T-helper 1 cell treated with Interleukin-12 subunit alpha and Interleukin-12 subunit beta and Interleukin-4 antibody, amounts not matched to agents 30 μg/mL and 1 μg/mL, for 36 hours (primary cell): ENCODE results near the gene COL4A4.

Experiments
- H3K27ac Mint-ChIP-seq: one replicate; pipeline ENCODE4 v1.8.0; 2021; ENCODE audit warnings: mild to moderate bottlenecking, mixed read lengths
- H3K27me3 Mint-ChIP-seq: one replicate; pipeline ENCODE4 v1.8.0; 2021; ENCODE audit warnings: low read depth, mixed read lengths
- H3K36me3 Mint-ChIP-seq: one replicate; pipeline ENCODE4 v1.8.0; 2021; ENCODE audit warnings: low read depth, mixed read lengths
- H3K4me1 Mint-ChIP-seq: one replicate; pipeline ENCODE4 v1.8.0; 2021; ENCODE audit warnings: low read depth, mixed read lengths
- H3K4me3 Mint-ChIP-seq: one replicate; pipeline ENCODE4 v1.8.0; 2021; ENCODE audit warnings: mild to moderate bottlenecking, moderate library complexity, mixed read lengths
- H3K9me3 Mint-ChIP-seq: one replicate; pipeline ENCODE4 v1.8.0; 2021; ENCODE audit warnings: mixed read lengths

The COL4A4 gene

DNA sequence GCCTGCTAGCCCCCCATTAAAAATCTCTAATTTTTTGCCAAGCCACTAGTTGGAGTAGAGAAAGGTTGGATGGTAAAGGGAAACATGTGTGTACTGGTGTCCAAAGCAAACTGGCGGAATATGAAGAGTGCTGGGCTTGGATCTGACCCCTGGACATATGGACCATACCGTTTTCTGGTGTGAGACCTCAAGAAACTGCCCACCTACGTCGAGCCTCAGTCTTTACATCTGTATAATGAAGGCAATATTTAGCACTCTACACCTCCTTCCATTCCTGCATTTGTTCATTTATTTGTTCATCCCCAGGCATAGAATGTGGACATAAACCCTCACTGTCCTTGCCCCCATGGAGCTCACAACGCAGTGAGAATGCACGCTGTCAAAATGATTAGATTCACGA lies 185.7 kb downstream of the COL4A4 start:
- Mint-ChIP-seq H3K4me3 (no peak overlapping the region), H3K27ac (no peak overlapping the region), H3K9me3 (no peaks in the 10 kb centered on the region), H3K27me3 (no peaks in the 10 kb centered on the region), H3K4me1 (peaks cover 13% of the 10 kb centered on the region), H3K36me3 (peaks cover 10% of the 10 kb centered on the region)

DNA sequence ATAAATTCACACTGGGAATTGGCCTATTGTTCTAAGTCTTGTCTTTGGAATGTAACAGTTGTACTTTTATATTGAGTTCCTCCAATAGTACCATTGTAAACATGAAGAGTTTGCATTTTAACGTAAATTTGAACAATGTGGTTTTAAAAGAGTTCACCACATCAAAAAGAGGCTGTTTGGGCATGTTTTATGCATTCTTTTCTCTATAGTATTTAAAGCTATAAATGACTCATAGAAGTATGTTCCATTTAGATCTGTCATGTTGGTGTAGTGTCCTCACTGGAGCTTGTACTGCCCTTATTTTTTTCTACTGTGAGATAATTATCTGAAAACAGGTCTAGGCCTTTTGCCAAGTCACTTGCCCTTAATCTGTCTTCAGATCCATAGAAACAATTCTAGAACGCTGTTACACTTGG lies 186.2 kb downstream of the COL4A4 start:
- Mint-ChIP-seq H3K27ac (no peak overlapping the region), H3K36me3 (peaks cover 10% of the 10 kb centered on the region), H3K4me1 (peaks cover 14% of the 10 kb centered on the region)

DNA sequence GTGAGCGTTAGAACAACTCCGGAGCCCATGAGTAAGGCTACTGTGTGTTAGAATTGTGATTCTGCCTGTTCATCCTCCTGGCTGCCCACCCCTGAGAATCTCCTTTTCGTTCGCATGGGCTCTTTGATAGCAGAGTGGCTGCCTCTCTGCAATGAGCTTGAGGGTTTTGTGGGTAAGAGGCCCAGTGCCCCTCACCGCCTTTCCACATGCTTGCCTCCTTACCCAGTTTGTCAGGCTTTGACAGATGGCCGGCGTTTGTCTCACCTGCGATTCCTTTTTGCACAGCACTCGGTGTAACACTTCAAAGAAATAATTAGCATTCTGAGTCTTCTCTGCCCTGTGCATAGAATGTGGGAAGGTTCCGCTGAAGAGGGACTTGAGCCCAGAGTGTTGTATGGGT lies 190.2 kb downstream of the COL4A4 start:
- no peak overlapping the region for H3K27ac Mint-ChIP-seq
- H3K27me3 Mint-ChIP-seq, result no peaks in the 10 kb centered on the region

More for the DNA sequence above, 186.2 kb downstream of the COL4A4 start:
- Mint-ChIP-seq H3K9me3 (no peaks in the 10 kb centered on the region), H3K4me3 (no peak overlapping the region), H3K27me3 (no peaks in the 10 kb centered on the region)

DNA sequence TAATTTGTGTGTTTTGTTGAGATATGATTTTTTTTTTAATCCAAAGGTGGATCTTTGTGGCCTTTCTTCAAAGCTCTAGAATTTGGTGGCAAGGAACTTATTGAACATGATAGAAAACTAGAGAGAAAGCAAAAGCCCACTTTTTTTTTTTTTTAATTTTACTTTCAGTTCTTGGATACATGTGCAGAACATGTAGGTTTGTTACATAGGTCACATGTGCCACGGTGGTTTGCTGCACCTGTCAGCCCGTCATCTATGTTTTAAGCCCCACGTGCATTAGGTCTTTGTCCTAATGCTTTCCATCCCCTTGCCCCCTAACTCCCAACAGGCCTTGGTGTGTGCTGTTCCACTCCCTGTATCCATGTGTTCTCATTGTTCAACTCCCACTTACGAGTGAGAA lies 192.2 kb downstream of the COL4A4 start:
- Mint-ChIP-seq H3K27me3 (no peaks in the 10 kb centered on the region), H3K9me3 (peaks cover 4% of the 10 kb centered on the region), H3K36me3 (peaks cover 11% of the 10 kb centered on the region), H3K4me3 (peak overlapping the region; percentile 59), H3K27ac (peak overlapping the region; percentile 70), H3K4me1 (peaks cover 26% of the 10 kb centered on the region)

More for the DNA sequence above, 190.2 kb downstream of the COL4A4 start:
- peaks cover 11% of the 10 kb centered on the region for H3K36me3 Mint-ChIP-seq
- peaks cover 4% of the 10 kb centered on the region for H3K9me3 Mint-ChIP-seq
- no peak overlapping the region for H3K4me3 Mint-ChIP-seq
- H3K4me1 Mint-ChIP-seq, result peaks cover 30% of the 10 kb centered on the region

DNA sequence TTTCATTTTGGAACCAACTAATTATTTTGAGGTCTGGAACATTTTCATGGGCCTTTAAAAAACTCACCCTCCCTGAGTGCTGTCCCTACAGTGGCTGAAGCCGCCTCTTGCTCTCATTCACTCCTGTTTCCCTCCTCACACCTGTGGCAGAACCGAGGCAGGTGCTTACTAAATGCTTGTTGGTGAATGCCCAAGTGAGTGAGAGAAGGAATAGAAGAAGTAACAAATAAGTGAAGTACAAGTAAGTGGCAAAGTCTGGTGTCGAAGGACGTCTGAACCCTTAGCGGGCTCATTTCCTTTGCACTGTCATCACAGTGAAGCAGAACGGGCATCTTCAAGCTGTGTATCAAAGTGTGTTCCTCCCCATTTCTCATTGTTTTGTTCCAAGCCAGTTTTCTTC lies 192.9 kb downstream of the COL4A4 start:
- Mint-ChIP-seq H3K27ac (peak overlapping the region; percentile 70), H3K27me3 (no peaks in the 10 kb centered on the region), H3K4me1 (peaks cover 26% of the 10 kb centered on the region), H3K36me3 (peaks cover 11% of the 10 kb centered on the region), H3K4me3 (peak overlapping the region; percentile 45), H3K9me3 (peaks cover 4% of the 10 kb centered on the region)

DNA sequence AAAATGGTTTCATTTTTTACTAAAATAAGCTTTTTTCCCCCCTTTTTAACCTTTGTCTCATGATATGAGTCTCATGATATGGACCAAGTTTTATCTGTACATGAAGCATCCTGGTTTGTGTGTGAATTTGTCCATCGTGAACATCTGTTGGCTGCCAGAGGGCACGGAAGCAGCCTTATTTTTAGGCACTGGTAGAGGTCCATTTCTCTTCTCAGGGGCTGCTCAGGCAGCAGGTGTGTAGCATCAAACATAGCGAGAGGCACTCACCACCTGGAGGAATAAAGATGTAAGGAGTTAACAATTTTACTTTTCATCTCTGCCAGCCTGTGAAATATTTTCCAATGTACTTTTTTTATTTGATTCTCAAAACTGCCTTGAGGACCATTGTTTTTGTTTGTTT lies 193.6 kb downstream of the COL4A4 start:
- H3K4me3 Mint-ChIP-seq, result peak overlapping the region; percentile 45
- H3K36me3 Mint-ChIP-seq, result peaks cover 11% of the 10 kb centered on the region
- peaks cover 26% of the 10 kb centered on the region for H3K4me1 Mint-ChIP-seq

DNA sequence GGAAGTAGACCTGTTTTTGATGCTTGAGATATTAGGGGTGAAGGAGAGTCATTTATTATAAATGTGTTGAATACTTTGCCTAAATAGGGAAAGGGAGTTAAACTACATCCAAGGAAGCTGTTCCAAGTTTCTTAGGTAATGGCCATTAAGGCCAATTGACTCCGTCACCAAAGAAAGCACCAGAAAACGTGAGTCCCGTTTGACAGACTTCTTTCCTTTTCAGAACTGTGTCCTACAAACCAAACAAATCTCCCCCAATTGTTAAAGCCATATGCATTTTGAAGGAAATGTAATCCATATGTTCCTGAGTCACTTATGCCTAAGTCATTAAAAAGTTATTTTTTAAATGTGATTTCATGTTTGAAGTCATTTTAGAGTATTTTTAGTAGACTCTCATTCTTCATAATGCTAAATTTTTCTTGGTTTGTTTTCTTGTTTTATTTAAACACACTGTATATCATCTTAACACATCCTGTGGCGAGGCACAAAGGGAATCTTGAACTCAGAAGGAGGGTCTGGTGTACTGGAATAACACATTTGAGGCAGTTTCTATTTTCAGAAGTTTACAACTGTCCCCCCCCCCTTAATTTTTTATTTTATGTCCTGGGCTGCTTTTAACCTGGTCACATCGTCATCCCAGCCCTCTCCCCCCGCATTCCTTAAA lies 194.5 kb downstream of the COL4A4 start:
- peaks cover 8% of the 10 kb centered on the region for H3K36me3 Mint-ChIP-seq
- peaks cover 4% of the 10 kb centered on the region for H3K9me3 Mint-ChIP-seq
- H3K27ac Mint-ChIP-seq, result no peak overlapping the region
- H3K4me1 Mint-ChIP-seq, result peaks cover 26% of the 10 kb centered on the region
- no peaks in the 10 kb centered on the region for H3K27me3 Mint-ChIP-seq
- H3K4me3 Mint-ChIP-seq, result no peak overlapping the region

More for the DNA sequence above, 193.6 kb downstream of the COL4A4 start:
- H3K27ac Mint-ChIP-seq, result peak overlapping the region; percentile 70
- H3K9me3 Mint-ChIP-seq, result peaks cover 4% of the 10 kb centered on the region
- H3K27me3 Mint-ChIP-seq, result no peaks in the 10 kb centered on the region

DNA sequence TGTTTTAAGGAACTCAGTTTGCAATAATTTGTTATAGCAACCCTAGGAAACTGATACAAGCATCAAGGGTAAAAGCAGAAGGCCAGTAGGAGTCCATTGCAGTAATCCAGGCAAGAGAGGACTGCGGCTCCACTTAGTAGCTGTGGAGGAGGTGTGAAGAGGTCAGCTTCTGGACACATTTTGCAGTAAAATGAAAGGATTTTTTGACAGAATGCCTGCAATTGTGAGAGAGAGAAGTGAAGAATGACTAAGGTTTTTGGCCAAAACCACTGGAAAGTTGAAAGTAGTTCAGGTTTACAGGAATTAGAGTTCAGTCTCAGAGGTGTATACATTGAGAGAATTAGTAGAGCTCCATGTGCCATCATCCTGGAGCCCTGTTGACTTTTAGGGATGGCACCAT lies 198.6 kb downstream of the COL4A4 start:
- Mint-ChIP-seq H3K4me1 (peaks cover 8% of the 10 kb centered on the region), H3K27ac (no peak overlapping the region), H3K4me3 (no peak overlapping the region), H3K36me3 (no peaks in the 10 kb centered on the region), H3K27me3 (no peaks in the 10 kb centered on the region), H3K9me3 (no peaks in the 10 kb centered on the region)

DNA sequence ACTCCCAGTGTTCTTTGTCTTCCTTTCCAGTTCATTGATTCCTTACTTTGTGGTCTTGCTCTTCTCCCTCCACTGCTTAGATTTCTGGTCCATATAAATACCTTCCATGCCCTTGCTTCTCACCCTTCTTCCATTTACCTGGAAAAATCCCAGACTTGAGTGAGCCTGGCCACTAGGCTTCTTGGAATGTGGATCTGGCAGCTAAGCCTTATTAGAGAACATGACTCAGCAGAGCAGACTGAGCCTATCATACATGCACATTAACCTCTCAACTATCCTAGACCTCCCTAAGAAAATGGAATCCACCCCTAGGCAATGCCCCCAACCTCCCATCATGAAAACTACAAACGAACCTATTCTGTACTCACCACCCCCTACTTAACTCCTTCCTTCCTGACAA lies 200.5 kb downstream of the COL4A4 start:
- Mint-ChIP-seq H3K4me3 (no peak overlapping the region), H3K27ac (no peak overlapping the region), H3K4me1 (no peaks in the 10 kb centered on the region), H3K27me3 (no peaks in the 10 kb centered on the region), H3K36me3 (peaks cover 2% of the 10 kb centered on the region), H3K9me3 (peaks cover 4% of the 10 kb centered on the region)

DNA sequence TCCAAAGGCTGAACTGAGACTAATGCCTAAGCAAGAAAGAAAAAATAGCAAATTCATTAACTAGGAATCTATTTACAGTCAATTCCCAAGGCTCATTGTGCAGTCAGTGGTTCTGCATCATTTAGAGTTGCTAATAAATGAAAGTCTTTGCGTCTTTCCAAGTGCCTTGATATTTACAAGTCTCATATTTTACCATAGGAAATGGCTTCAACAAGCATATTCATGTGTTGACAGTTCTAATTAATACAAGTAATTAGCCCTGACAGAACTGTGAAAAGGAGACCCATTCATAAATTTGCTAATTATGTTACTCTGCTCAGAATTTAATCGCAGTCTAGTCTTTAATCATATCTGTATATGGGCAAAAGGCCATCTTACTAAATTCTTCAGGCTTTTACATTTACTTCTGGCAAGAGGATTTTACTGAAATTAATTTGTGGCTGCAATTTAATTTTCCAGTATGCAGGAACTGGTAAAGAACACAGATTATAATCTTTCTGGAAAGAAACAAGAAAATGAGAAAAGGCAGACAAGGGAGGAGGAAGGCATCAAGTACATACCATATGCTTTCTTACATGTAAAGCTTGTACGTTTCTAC lies 201.7 kb downstream of the COL4A4 start:
- H3K4me1 Mint-ChIP-seq, result no peaks in the 10 kb centered on the region
- peaks cover 3% of the 10 kb centered on the region for H3K36me3 Mint-ChIP-seq
- no peaks in the 10 kb centered on the region for H3K27me3 Mint-ChIP-seq
- peaks cover 12% of the 10 kb centered on the region for H3K9me3 Mint-ChIP-seq
- H3K4me3 Mint-ChIP-seq, result no peak overlapping the region
- H3K27ac Mint-ChIP-seq, result no peak overlapping the region

DNA sequence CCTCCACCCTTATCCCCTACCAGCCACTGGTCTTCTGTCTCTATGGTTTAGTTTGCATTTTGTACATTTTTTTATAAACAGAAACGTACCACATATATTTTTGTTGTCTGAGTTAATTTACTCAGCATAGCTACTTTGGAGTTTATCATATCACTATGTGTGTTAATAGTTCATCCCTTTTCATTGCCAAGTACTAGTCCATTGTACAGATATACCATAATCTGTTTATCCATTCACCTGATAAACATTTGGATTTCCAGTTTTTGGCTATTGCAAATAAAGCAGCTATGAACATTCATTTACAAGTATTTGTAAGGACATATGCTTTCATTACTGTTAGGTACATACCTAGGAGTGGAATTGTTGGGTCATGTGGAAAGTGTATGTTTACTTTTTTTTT lies 204.6 kb downstream of the COL4A4 start:
- peaks cover 18% of the 10 kb centered on the region for H3K9me3 Mint-ChIP-seq
- H3K4me3 Mint-ChIP-seq, result no peak overlapping the region
- H3K27ac Mint-ChIP-seq, result no peak overlapping the region
- no peaks in the 10 kb centered on the region for H3K4me1 Mint-ChIP-seq
- H3K36me3 Mint-ChIP-seq, result peaks cover 6% of the 10 kb centered on the region
- H3K27me3 Mint-ChIP-seq, result no peaks in the 10 kb centered on the region

DNA sequence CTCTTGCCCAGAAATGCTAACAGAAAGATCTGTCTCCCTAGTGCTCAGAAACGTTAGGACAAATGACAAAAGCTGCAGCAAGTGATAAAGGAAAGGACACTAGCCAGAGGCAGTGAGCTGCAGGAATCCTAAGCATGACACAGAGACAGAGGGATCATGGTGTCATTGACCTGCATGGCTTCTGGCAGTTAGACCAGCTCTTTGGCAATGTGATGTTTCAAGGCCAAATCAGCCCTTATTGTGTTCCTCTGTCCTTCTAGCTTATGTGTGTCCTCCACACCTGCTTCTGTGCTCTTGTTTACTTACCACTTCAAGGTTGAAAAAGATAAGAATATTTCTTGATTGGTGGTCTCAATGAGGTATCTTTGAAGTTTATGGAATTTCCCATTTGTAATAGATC lies 207.3 kb downstream of the COL4A4 start:
- peaks cover 10% of the 10 kb centered on the region for H3K36me3 Mint-ChIP-seq
- no peaks in the 10 kb centered on the region for H3K27me3 Mint-ChIP-seq
- H3K4me1 Mint-ChIP-seq, result peaks cover 7% of the 10 kb centered on the region
- no peak overlapping the region for H3K27ac Mint-ChIP-seq
- no peak overlapping the region for H3K4me3 Mint-ChIP-seq
- H3K9me3 Mint-ChIP-seq, result peaks cover 25% of the 10 kb centered on the region

DNA sequence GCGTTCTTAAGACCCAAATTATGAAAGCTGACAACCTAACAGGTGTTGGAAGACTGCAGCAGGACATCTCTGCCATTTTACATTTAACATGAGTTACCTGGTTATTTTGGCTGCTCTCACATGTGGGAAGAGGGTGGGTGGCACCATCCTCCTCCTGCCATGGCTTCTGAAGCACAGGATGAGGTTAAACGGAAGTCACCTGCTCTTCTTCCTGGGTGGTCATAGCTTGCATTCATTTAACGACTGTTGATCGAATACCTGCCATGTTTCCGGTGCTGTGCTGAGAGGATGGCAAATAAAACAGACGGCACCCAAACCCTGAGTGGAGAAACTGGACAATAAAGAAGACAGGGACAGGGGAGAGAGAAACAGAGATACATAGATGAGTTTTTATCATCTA lies 210.2 kb downstream of the COL4A4 start:
- H3K27me3 Mint-ChIP-seq, result no peaks in the 10 kb centered on the region
- peaks cover 9% of the 10 kb centered on the region for H3K4me1 Mint-ChIP-seq
- H3K36me3 Mint-ChIP-seq, result peaks cover 11% of the 10 kb centered on the region
- peaks cover 21% of the 10 kb centered on the region for H3K9me3 Mint-ChIP-seq
- no peak overlapping the region for H3K4me3 Mint-ChIP-seq
- H3K27ac Mint-ChIP-seq, result no peak overlapping the region

DNA sequence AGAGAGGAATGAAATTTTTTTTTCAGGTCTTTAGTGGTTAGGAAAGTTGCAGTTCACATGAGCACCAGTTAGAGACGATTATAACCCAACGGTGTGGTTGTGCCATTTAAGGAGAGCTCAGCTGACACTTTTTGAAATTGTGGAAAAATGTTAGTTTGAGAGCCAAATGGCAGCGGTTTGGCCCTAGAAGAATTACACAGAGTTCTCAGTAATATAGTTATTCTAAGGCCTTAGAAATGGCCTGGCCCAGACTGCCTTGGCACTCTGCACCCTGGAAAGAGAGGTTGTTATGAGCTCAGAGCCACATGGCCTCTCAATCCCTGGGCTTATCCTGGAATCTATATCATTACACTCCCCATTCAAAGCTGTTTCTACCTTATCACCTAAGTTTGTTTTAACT lies 210.8 kb downstream of the COL4A4 start:
- Mint-ChIP-seq H3K27me3 (no peaks in the 10 kb centered on the region), H3K4me1 (peaks cover 9% of the 10 kb centered on the region), H3K36me3 (peaks cover 11% of the 10 kb centered on the region), H3K4me3 (no peak overlapping the region), H3K27ac (no peak overlapping the region), H3K9me3 (peaks cover 19% of the 10 kb centered on the region)
